Small intestine (tissue), 7 donors: ENCODE results near the gene XBP1. TPM values are rescaled to one million over a fixed set of nuclear protein-coding genes. Genes with fewer than 3 reads are reported as not detected.
"Not testable (repeated sequence)": the region's sequence is repeated elsewhere in the genome, so short reads cannot be mapped to it uniquely, and the experiment has no call there.

ENCODE experiments used
- DNase-seq, 2 donors: peaks; one replicate each; pipeline versions ENCODE4 v3.0.0 to v3.0.0-alpha.2; 2013
- FAIRE-seq: peaks from 2 replicates; lab custom pipeline; 2012; peaks lifted over from hg19 to GRCh38; lab: Jason Lieb, UNC
- H3K27ac ChIP-seq, 3 donors: one replicate each; pipeline ENCODE4 v1.5.1; 2013; ENCODE audit warnings: low read length in 2 of 3, mild to moderate bottlenecking in 2 of 3, control low read depth in 1 of 3, inconsistent platforms in 1 of 3, low read depth in 1 of 3, moderate library complexity in 1 of 3
- H3K27me3 ChIP-seq, 3 donors: one replicate each; pipeline ENCODE4 v1.6.1; 2013; ENCODE audit warnings: low read length in 3 of 3, inconsistent platforms in 1 of 3; ENCODE audit not compliant: control insufficient read depth in 3 of 3, insufficient read depth in 3 of 3
- H3K36me3 ChIP-seq, 3 donors: one replicate each; pipeline ENCODE4 v1.6.1; 2013; ENCODE audit warnings: low read length in 3 of 3, inconsistent platforms in 1 of 3, low read depth in 1 of 3, mild to moderate bottlenecking in 1 of 3, moderate library complexity in 1 of 3; ENCODE audit not compliant: control insufficient read depth in 3 of 3, insufficient read depth in 2 of 3
- H3K4me1 ChIP-seq, 3 donors: one replicate each; pipeline ENCODE4 v1.6.1; 2013; ENCODE audit warnings: low read length in 2 of 3, inconsistent platforms in 1 of 3, low read depth in 1 of 3, mild to moderate bottlenecking in 1 of 3, moderate library complexity in 1 of 3; ENCODE audit not compliant: control insufficient read depth in 3 of 3, insufficient read depth in 2 of 3
- H3K4me3 ChIP-seq, 3 donors: one replicate each; pipeline ENCODE4 v1.5.1; 2013; ENCODE audit warnings: low read length in 3 of 3, control low read depth in 1 of 3, inconsistent platforms in 1 of 3, low read depth in 1 of 3, mild to moderate bottlenecking in 1 of 3, moderate library complexity in 1 of 3
- H3K9me3 ChIP-seq, 2 donors: one replicate each; pipeline ENCODE4 v1.6.1; 2013; ENCODE audit warnings: low read depth in 1 of 2, low read length in 1 of 2; ENCODE audit not compliant: control insufficient read depth in 2 of 2, insufficient read depth in 1 of 2
- WGBS, 3 donors: extraction: QIAGEN DNeasy Blood & Tissue Kit; methylation state at CpG; one replicate each; pipeline ENCODE4 v1.1.7; 2013; 5-methylcytosine and 5-hydroxymethylcytosine counted together
- polyA plus RNA-seq, 4 donors: library from polyadenylated mRNA; stranded (reverse) in 3 of 4; unstranded in 1 of 4; fragments of 200-250 nt in 3 of 4; fragments of 120-200 nt in 1 of 4; gene quantifications; one replicate each; pipeline versions ENCODE4 v1.2.1 to v1.2.3, GENCODE V29; 2013
- donor health status: healthy with polysubstance abuse.
- donor health status: control.
- donor health status: control.
- donor health status: Bipolar disorder and iron deficiency.
- donor health status: healthy.

The XBP1 gene
- polyA plus RNA-seq, 4 donors = 60.2 to 263 (median 173) TPM

GRCh38 chr22:28817064-28817463 is 16.7 kb upstream of the XBP1 start:
- FAIRE-seq (no peak), DNase-seq (no peak)
- H3K9me3 ChIP-seq = no peaks in the 10 kb centered on the region
- H3K36me3 ChIP-seq = peaks cover 0 to 4% (median 0%) of the 10 kb centered on the region in 3 donors
- no peak overlapping the region for H3K4me3 ChIP-seq
- no peaks in the 10 kb centered on the region for H3K27me3 ChIP-seq
- H3K27ac ChIP-seq = no peak overlapping the region
- 61 to 96% (median 95%) methylated on average over 2 of the region's 2 CpGs for WGBS, 3 donors
- peaks cover 0 to 37% (median 7%) of the 10 kb centered on the region in 3 donors for H3K4me1 ChIP-seq

GRCh38 chr22:28815729-28816128 is 15.4 kb upstream of the XBP1 start:
- H3K27me3 ChIP-seq = no peaks in the 10 kb centered on the region
- no peak overlapping the region for H3K4me3 ChIP-seq
- no peak overlapping the region for H3K27ac ChIP-seq
- H3K4me1 ChIP-seq = peaks cover 0 to 46% (median 9%) of the 10 kb centered on the region in 3 donors
- peaks cover 0 to 4% (median 0%) of the 10 kb centered on the region in 3 donors for H3K36me3 ChIP-seq
- no peaks in the 10 kb centered on the region for H3K9me3 ChIP-seq
- 84 to 92% (median 88%) methylated on average over 6 of the region's 6 CpGs for WGBS, 3 donors
- DNase-seq = no peak
- FAIRE-seq = no peak

DNA sequence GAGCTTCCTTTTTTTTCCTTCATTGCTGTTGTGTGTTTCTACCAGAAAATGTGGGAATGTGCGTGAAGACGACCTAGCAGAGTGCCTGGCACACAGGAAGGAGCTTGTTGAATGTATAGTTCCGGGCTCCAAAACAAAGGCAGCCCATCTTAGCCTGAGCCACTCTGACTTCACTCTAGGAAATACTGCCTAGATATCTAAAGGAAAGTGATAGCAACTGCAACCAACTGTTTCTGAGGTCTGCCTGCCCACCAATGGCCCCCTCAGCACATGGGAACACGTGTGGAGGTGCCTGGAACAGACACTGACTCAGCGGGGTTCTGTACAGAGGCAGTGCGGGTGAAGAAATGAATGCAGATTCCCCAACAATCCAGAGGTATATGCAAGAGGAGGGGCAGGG is 14.7 kb upstream of the XBP1 start:
- no peak overlapping the region for H3K4me3 ChIP-seq
- FAIRE-seq (no peak), DNase-seq (no peak)
- peak overlapping the region in 1 of 3 donors; percentile 18 for H3K27ac ChIP-seq
- H3K9me3 ChIP-seq = no peaks in the 10 kb centered on the region
- WGBS, 3 donors = 70 to 76% (median 73%) methylated on average over 6 of the region's 6 CpGs
- H3K4me1 ChIP-seq = peaks cover 0 to 44% (median 13%) of the 10 kb centered on the region in 3 donors
- peaks cover 0 to 4% (median 0%) of the 10 kb centered on the region in 3 donors for H3K36me3 ChIP-seq
- H3K27me3 ChIP-seq = no peaks in the 10 kb centered on the region

- peak overlapping the region in 1 of 3 donors; percentile 25 for H3K27ac ChIP-seq
- FAIRE-seq = no peak
- H3K27me3 ChIP-seq = no peaks in the 10 kb centered on the region
- peaks cover 0 to 4% (median 0%) of the 10 kb centered on the region in 3 donors for H3K36me3 ChIP-seq
- DNase-seq = peak; percentile 49 to 52
- no peak overlapping the region for H3K4me3 ChIP-seq
- H3K4me1 ChIP-seq = peaks cover 0 to 35% (median 14%) of the 10 kb centered on the region in 3 donors
- WGBS, 3 donors = 73 to 77% (median 73%) methylated on average over 2 of the region's 2 CpGs
- H3K9me3 ChIP-seq = no peaks in the 10 kb centered on the region
These were observed 13.6 kb upstream of the XBP1 start for GRCh38 chr22:28813772-28814518.

GRCh38 chr22:28812516-28812915 is 12.1 kb upstream of the XBP1 start:
- DNase-seq (no peak), FAIRE-seq (no peak)
- WGBS, 3 donors = 43 to 71% (median 48%) methylated on average over 5 of the region's 5 CpGs
- Histone ChIP-seq H3K27me3 (no peaks in the 10 kb centered on the region), H3K4me1 (peaks cover 0 to 25% (median 10%) of the 10 kb centered on the region in 3 donors), H3K4me3 (no peak overlapping the region), H3K27ac (peak overlapping the region in 1 of 3 donors; percentile 61), H3K9me3 (no peaks in the 10 kb centered on the region), H3K36me3 (peaks cover 0 to 4% (median 0%) of the 10 kb centered on the region in 3 donors)

GRCh38 chr22:28810821-28811491 is 10.6 kb upstream of the XBP1 start:
- 44 to 55% (median 50%) methylated on average over 13 of the region's 13 CpGs for WGBS, 3 donors
- H3K36me3 ChIP-seq = peaks cover 0 to 10% (median 0%) of the 10 kb centered on the region in 3 donors
- FAIRE-seq = no peak
- peak overlapping the region in 2 of 3 donors; percentile 5 to 79 for H3K27ac ChIP-seq
- H3K4me3 ChIP-seq = no peak overlapping the region
- DNase-seq = peak in 1 of 2 donors; percentile 33
- no peaks in the 10 kb centered on the region for H3K27me3 ChIP-seq
- H3K9me3 ChIP-seq = no peaks in the 10 kb centered on the region
- peaks cover 0 to 24% (median 10%) of the 10 kb centered on the region in 3 donors for H3K4me1 ChIP-seq

DNA sequence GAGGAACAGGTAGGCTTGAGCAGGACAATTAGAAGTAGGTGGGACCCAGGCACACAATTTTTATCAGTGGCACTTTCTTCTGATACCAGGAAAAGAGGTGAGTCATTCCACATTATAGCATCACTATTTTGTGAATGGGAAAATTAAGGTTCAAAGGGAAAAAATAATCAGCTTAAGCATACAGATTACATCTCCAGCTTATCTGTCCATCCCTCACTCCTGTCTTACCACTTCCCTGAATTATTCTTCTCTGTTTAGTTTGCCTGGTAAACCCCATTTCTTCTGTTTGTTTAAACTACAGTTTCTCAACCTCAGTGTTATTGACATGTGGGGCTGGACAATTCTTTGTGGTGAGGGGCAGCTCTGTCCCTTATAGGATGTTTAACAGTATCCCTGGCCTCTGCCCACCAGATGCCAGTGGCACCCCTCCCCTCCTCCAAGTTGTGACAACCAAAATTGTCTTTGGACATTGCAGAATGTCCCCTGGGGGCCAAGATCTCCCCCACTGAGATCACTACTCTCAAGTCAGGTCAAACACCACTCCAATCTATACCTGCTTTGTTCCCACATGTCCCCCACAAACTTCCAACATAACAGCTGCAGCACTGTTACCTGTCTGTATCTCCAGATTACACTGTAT is 8.5 kb upstream of the XBP1 start:
- peaks cover 0 to 20% (median 10%) of the 10 kb centered on the region in 3 donors for H3K4me1 ChIP-seq
- peaks cover 0 to 6% (median 0%) of the 10 kb centered on the region in 3 donors for H3K36me3 ChIP-seq
- H3K4me3 ChIP-seq = no peak overlapping the region
- no peaks in the 10 kb centered on the region for H3K9me3 ChIP-seq
- no peak for FAIRE-seq
- peak overlapping the region in 2 of 3 donors; percentile 54 to 58 for H3K27ac ChIP-seq
- peak; percentile 41 to 76 for DNase-seq
- H3K27me3 ChIP-seq = no peaks in the 10 kb centered on the region

- 89 to 92% (median 92%) methylated on average over 5 of the region's 5 CpGs for WGBS, 3 donors
- not testable (repeated sequence) for H3K36me3 ChIP-seq, FAIRE-seq, H3K27ac ChIP-seq, H3K4me3 ChIP-seq, H3K9me3 ChIP-seq, DNase-seq, H3K27me3 ChIP-seq
- peaks cover 0 to 16% (median 14%) of the 10 kb centered on the region in 3 donors for H3K4me1 ChIP-seq
These were observed 5.1 kb upstream of the XBP1 start for GRCh38 chr22:28805426-28805825.
